OCI-LY1 (cell line): Measurements from ENCODE around the gene TTC33.

ENCODE experiments used
- H2AFZ ChIP-seq: fragments of 200-600 bp; sonication (generic), shearing (Covaris generic); 2 replicates; pipeline ENCODE4 v1.6.0; 2014; ENCODE audit warnings: antibody characterized with exemption, mild to moderate bottlenecking, low read length
- H3F3A ChIP-seq: fragments of 200-600 bp; sonication (generic), shearing (Covaris generic); 2 replicates; pipeline ENCODE4 v1.6.0; 2014; ENCODE audit warnings: mild to moderate bottlenecking, antibody characterized with exemption, low read length, moderate library complexity; ENCODE audit not compliant: insufficient read depth
- H3K27ac ChIP-seq: fragments of 200-600 bp; sonication (generic); 2 replicates; pipeline ENCODE4 v1.5.1; 2014; ENCODE audit warnings: low read length, mixed run types, mild to moderate bottlenecking, low read depth; ENCODE audit not compliant: poor library complexity, severe bottlenecking
- H3K27me3 ChIP-seq: fragments of 200-600 bp; sonication (generic); 2 replicates; pipeline ENCODE4 v1.6.0; 2014; ENCODE audit warnings: antibody characterized with exemption, mild to moderate bottlenecking, low read length, moderate library complexity; ENCODE audit not compliant: insufficient read depth
- H3K36me3 ChIP-seq: fragments of 200-600 bp; sonication (generic); 2 replicates; pipeline ENCODE4 v1.6.1; 2014; ENCODE audit warnings: mild to moderate bottlenecking, antibody characterized with exemption, low read length, moderate library complexity, mixed read lengths; ENCODE audit not compliant: insufficient read depth
- H3K4me1 ChIP-seq: fragments of 200-600 bp; sonication (generic); 2 replicates; pipeline ENCODE4 v1.5.1; 2014; ENCODE audit warnings: mild to moderate bottlenecking, low read length, moderate library complexity; ENCODE audit not compliant: insufficient read depth, severe bottlenecking
- H3K4me2 ChIP-seq: fragments of 200-600 bp; sonication (generic), shearing (Covaris generic); 2 replicates; pipeline ENCODE4 v1.6.1; 2014; ENCODE audit warnings: low read length
- H3K4me3 ChIP-seq: fragments of 200-600 bp; sonication (generic); 2 replicates; pipeline ENCODE4 v1.5.1; 2014; ENCODE audit warnings: low read length, low read depth, mild to moderate bottlenecking, mixed read lengths; ENCODE audit not compliant: poor library complexity, severe bottlenecking
- H3K79me2 ChIP-seq: fragments of 200-600 bp; shearing (Covaris generic); 2 replicates; pipeline ENCODE4 v1.6.1; 2016; ENCODE audit warnings: mixed run types, low read length, mixed read lengths; ENCODE audit not compliant: insufficient read depth
- H3K9ac ChIP-seq: fragments of 200-600 bp; sonication (generic), shearing (Covaris generic); 2 replicates; pipeline ENCODE4 v1.6.1; 2014; ENCODE audit warnings: mild to moderate bottlenecking, low read length, mixed read lengths
- H3K9me2 ChIP-seq: fragments of 200-600 bp; sonication (generic), shearing (Covaris generic); 2 replicates; pipeline ENCODE4 v1.6.1; 2014; ENCODE audit warnings: low read depth, mild to moderate bottlenecking, low read length, mixed read lengths
- H3K9me3 ChIP-seq: fragments of 200-600 bp; shearing (Covaris generic); 2 replicates; pipeline ENCODE4 v1.6.1; 2014; ENCODE audit warnings: low read length, mixed read lengths
- H4K20me1 ChIP-seq: fragments of 200-600 bp; sonication (generic), shearing (Covaris generic); 2 replicates; pipeline ENCODE4 v1.6.0; 2016; ENCODE audit warnings: mild to moderate bottlenecking, low read length; ENCODE audit not compliant: insufficient read depth
- CTCF ChIP-seq: fragments of 200-600 bp; sonication (generic), shearing (Covaris generic); IDR thresholded peaks from 2 replicates; pipeline ENCODE4 v1.5.1; 2017; ENCODE audit warnings: mild to moderate bottlenecking, antibody characterized with exemption, low read length, moderate library complexity, mixed read lengths
- EZH2 ChIP-seq: fragments of 200-600 bp; sonication (generic), shearing (Covaris generic); IDR thresholded peaks from 2 replicates; pipeline ENCODE4 v1.8.0; 2017; ENCODE audit warnings: borderline replicate concordance, mixed run types, mild to moderate bottlenecking, antibody characterized with exemption, low read length, moderate library complexity, mixed read lengths

TTC33 gene

GRCh38 chr5:40551496-40552491, 204.0 kb downstream of the TTC33 start:
- H2AFZ ChIP-seq = no peak overlapping the region

GRCh38 chr5:40550481-40550880, 205.3 kb downstream of the TTC33 start:
- no peak overlapping the region for H3K4me3 ChIP-seq
- H3K79me2 ChIP-seq = no peaks in the 10 kb centered on the region
- H3K36me3 ChIP-seq = no peaks in the 10 kb centered on the region
- no peak overlapping the region for H3K9ac ChIP-seq
- TF ChIP-seq CTCF (no peak), EZH2 (no peak)
- no peaks in the 10 kb centered on the region for H3K9me2 ChIP-seq
- H3K4me1 ChIP-seq = no peaks in the 10 kb centered on the region
- H2AFZ ChIP-seq = no peak overlapping the region
- H3K9me3 ChIP-seq = no peaks in the 10 kb centered on the region
- no peaks in the 10 kb centered on the region for H4K20me1 ChIP-seq
- no peak overlapping the region for H3K4me2 ChIP-seq
- no peak overlapping the region for H3K27ac ChIP-seq
- no peaks in the 10 kb centered on the region for H3F3A ChIP-seq
- H3K27me3 ChIP-seq = no peaks in the 10 kb centered on the region

More at GRCh38 chr5:40551496-40552491, 204.0 kb downstream of the TTC33 start:
- no peaks in the 10 kb centered on the region for H3K79me2 ChIP-seq
- H3K9me2 ChIP-seq = no peaks in the 10 kb centered on the region
- H4K20me1 ChIP-seq = no peaks in the 10 kb centered on the region
- TF ChIP-seq EZH2 = no peak
- TF ChIP-seq CTCF = no peak
- no peak overlapping the region for H3K9ac ChIP-seq
- H3K27ac ChIP-seq = no peak overlapping the region
- no peaks in the 10 kb centered on the region for H3K4me1 ChIP-seq
- no peaks in the 10 kb centered on the region for H3K9me3 ChIP-seq
- no peaks in the 10 kb centered on the region for H3F3A ChIP-seq
- H3K4me2 ChIP-seq = no peak overlapping the region
- no peaks in the 10 kb centered on the region for H3K27me3 ChIP-seq
- no peaks in the 10 kb centered on the region for H3K36me3 ChIP-seq
- no peak overlapping the region for H3K4me3 ChIP-seq

GRCh38 chr5:40549616-40550015, 206.1 kb downstream of the TTC33 start:
- H3F3A ChIP-seq = no peaks in the 10 kb centered on the region
- no peak overlapping the region for H3K4me3 ChIP-seq
- TF ChIP-seq EZH2 (no peak), CTCF (no peak)
- H3K9me2 ChIP-seq = no peaks in the 10 kb centered on the region
- no peaks in the 10 kb centered on the region for H3K9me3 ChIP-seq
- no peaks in the 10 kb centered on the region for H3K4me1 ChIP-seq
- no peak overlapping the region for H3K9ac ChIP-seq
- H3K27ac ChIP-seq = no peak overlapping the region
- no peaks in the 10 kb centered on the region for H3K79me2 ChIP-seq
- no peak overlapping the region for H2AFZ ChIP-seq
- H3K4me2 ChIP-seq = no peak overlapping the region
- no peaks in the 10 kb centered on the region for H3K36me3 ChIP-seq
- H4K20me1 ChIP-seq = no peaks in the 10 kb centered on the region
- H3K27me3 ChIP-seq = no peaks in the 10 kb centered on the region
